ENCODE measurements around the gene DACH1. TPM values are rescaled to one million over a fixed set of nuclear protein-coding genes. Genes with fewer than 3 reads are reported as not detected.

Gene DACH1
- total RNA-seq, 1 experiment from 2014 or later = not detected

DNA sequence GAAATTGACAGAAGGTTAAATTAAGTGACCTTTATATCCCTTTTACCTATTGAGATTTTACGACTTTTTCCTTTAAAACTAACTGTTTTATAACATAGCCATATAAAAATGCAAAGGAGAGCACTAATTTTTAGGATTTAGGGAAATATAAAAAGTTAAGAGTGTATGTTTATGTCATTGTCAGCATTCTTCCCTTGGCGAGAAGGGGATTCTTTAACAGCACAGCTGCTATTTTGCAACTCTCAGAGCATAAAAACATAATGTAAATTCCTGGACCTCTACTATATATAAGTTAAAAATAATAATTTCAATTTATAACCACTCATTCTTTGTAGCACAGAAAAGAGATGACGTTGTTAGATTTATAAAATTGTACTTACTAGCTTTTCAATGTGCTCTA lies 363.2 kb downstream of the DACH1 start:
- no peak overlapping the region for H3K27ac ChIP-seq (ENCODE audit: low read depth, low read length)
- no peaks in the 10 kb centered on the region for H4K20me1 ChIP-seq (ENCODE audit: insufficient read depth)
- no peak for DNase-seq (ENCODE audit: low read depth, low spot score)
- RAD21 ChIA-PET (ENCODE audit: low non-redundant PET in 1 of 2, low total read pairs in 2 of 2, uncharacterized antibody in 2 of 2, unreplicated experiment in 2 of 2) = no interaction called here
- BruUV-seq (replicated peaks) = no TSS peak
- no peak for ATAC-seq
- POLR2A ChIA-PET = no interaction called here
- H3K9ac ChIP-seq (ENCODE audit: low read length) = no peak overlapping the region
- no peaks in the 10 kb centered on the region for H3K9me3 ChIP-seq (ENCODE audit: control insufficient read depth in 1 of 2, insufficient read depth in 1 of 2, low read depth in 1 of 2, low read length in 2 of 2)
- no peaks in the 10 kb centered on the region for H3K27me3 ChIP-seq (ENCODE audit: insufficient read depth, low read length)
- no peaks in the 10 kb centered on the region for H3K36me3 ChIP-seq (ENCODE audit: control insufficient read depth in 1 of 2, insufficient read depth in 2 of 2, low read length in 2 of 2)
- CTCF ChIA-PET = no interaction called here
- H2AFZ ChIP-seq (ENCODE audit: low read depth, low read length, poor library complexity, severe bottlenecking) = no peak overlapping the region
- no peaks in the 10 kb centered on the region for H3K79me2 ChIP-seq (ENCODE audit: insufficient read depth, low read length)
- no peaks in the 10 kb centered on the region for H3K4me1 ChIP-seq (ENCODE audit: control insufficient read depth in 1 of 2, insufficient read depth in 2 of 2, low read length in 2 of 2)
- TF ChIP-seq EZH2phosphoT487 (IDR thresholded peaks at IDR 0.05; ENCODE audit: borderline replicate concordance) (no peak), SRF (IDR thresholded peaks at IDR 0.05; ENCODE audit: low read depth) (no peak), POLR2AphosphoS5 (IDR thresholded peaks at IDR 0.05; ENCODE audit: low read depth, low read length) (no peak), EGR1 (IDR thresholded peaks at IDR 0.05; ENCODE audit: low read depth) (no peak), TCF7L2 (IDR thresholded peaks at IDR 0.05; ENCODE audit: borderline replicate concordance, extremely low read depth, insufficient read depth, insufficient read length) (no peak), ELF1 (IDR thresholded peaks at IDR 0.05; ENCODE audit: borderline replicate concordance, low read depth) (no peak), SP1 (IDR thresholded peaks at IDR 0.05; ENCODE audit: low read depth) (no peak), FOSL1 (IDR thresholded peaks at IDR 0.05; ENCODE audit: low read depth) (no peak), ZFX (IDR thresholded peaks at IDR 0.05) (no peak), CBX3 (IDR thresholded peaks at IDR 0.05; ENCODE audit: low read depth) (no peak), ZNF274 (IDR thresholded peaks at IDR 0.05; ENCODE audit: low read depth, low read length) (no peak), EZH2 (IDR thresholded peaks at IDR 0.05) (no peak), JUND (IDR thresholded peaks at IDR 0.05) (no peak), POLR2A (IDR thresholded peaks at IDR 0.05; ENCODE audit: borderline replicate concordance, extremely low read depth, insufficient read depth, insufficient read length) (no peak), YY1 (IDR thresholded peaks at IDR 0.05; ENCODE audit: extremely low read depth, insufficient replicate concordance, low read depth, low read length) (no peak), SIN3A (IDR thresholded peaks at IDR 0.05; ENCODE audit: low read depth) (no peak)
- TF ChIP-seq, protein P1, sequence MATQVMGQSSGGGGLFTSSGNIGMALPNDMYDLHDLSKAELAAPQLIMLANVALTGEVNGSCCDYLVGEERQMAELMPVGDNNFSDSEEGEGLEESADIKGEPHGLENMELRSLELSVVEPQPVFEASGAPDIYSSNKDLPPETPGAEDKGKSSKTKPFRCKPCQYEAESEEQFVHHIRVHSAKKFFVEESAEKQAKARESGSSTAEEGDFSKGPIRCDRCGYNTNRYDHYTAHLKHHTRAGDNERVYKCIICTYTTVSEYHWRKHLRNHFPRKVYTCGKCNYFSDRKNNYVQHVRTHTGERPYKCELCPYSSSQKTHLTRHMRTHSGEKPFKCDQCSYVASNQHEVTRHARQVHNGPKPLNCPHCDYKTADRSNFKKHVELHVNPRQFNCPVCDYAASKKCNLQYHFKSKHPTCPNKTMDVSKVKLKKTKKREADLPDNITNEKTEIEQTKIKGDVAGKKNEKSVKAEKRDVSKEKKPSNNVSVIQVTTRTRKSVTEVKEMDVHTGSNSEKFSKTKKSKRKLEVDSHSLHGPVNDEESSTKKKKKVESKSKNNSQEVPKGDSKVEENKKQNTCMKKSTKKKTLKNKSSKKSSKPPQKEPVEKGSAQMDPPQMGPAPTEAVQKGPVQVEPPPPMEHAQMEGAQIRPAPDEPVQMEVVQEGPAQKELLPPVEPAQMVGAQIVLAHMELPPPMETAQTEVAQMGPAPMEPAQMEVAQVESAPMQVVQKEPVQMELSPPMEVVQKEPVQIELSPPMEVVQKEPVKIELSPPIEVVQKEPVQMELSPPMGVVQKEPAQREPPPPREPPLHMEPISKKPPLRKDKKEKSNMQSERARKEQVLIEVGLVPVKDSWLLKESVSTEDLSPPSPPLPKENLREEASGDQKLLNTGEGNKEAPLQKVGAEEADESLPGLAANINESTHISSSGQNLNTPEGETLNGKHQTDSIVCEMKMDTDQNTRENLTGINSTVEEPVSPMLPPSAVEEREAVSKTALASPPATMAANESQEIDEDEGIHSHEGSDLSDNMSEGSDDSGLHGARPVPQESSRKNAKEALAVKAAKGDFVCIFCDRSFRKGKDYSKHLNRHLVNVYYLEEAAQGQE (IDR thresholded peaks at IDR 0.05; ENCODE audit: low read depth) = no peak
- TF ChIP-seq, protein P2, sequence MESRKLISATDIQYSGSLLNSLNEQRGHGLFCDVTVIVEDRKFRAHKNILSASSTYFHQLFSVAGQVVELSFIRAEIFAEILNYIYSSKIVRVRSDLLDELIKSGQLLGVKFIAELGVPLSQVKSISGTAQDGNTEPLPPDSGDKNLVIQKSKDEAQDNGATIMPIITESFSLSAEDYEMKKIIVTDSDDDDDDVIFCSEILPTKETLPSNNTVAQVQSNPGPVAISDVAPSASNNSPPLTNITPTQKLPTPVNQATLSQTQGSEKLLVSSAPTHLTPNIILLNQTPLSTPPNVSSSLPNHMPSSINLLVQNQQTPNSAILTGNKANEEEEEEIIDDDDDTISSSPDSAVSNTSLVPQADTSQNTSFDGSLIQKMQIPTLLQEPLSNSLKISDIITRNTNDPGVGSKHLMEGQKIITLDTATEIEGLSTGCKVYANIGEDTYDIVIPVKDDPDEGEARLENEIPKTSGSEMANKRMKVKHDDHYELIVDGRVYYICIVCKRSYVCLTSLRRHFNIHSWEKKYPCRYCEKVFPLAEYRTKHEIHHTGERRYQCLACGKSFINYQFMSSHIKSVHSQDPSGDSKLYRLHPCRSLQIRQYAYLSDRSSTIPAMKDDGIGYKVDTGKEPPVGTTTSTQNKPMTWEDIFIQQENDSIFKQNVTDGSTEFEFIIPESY (IDR thresholded peaks at IDR 0.05; ENCODE audit: extremely low read depth, insufficient replicate concordance, low read length) = no peak
- TF ChIP-seq, protein P3, sequence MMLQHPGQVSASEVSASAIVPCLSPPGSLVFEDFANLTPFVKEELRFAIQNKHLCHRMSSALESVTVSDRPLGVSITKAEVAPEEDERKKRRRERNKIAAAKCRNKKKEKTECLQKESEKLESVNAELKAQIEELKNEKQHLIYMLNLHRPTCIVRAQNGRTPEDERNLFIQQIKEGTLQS (IDR thresholded peaks at IDR 0.05) = no peak
- no peak overlapping the region for H3K4me2 ChIP-seq (ENCODE audit: low read length)
- H3K9me2 ChIP-seq (ENCODE audit: insufficient read depth) = no peaks in the 10 kb centered on the region
- no peak overlapping the region for H3K4me3 ChIP-seq (replicated peaks in 1 of 2; ENCODE audit: low read depth in 1 of 2, low read length in 2 of 2)
- intact Hi-C loops (cut with micrococcal nuclease) = no loop called here

Data from HCT116 (cell line).